NCI-H82 (cell line): ENCODE results near the gene COMMD1.
"Not testable (repeated sequence)": the region's sequence is repeated elsewhere in the genome, so short reads cannot be mapped to it uniquely, and the experiment has no call there.

ENCODE experiments used
- DNase-seq: peaks from one replicate; lab custom pipeline; 2025; lab: John Stamatoyannopoulos, UW

The COMMD1 gene

GRCh38 chr2:61924895-61925663 lies 19.6 kb downstream of the COMMD1 start:
- DNase-seq = no peak

- DNase-seq = no peak
Measured at GRCh38 chr2:61926531-61927477, 21.3 kb downstream of the COMMD1 start.

GRCh38 chr2:61928826-61929461 lies 23.5 kb downstream of the COMMD1 start:
- DNase-seq = peak; percentile 79

GRCh38 chr2:61937098-61937497 lies 31.6 kb downstream of the COMMD1 start:
- DNase-seq = no peak

- DNase-seq = no peak
Measured at GRCh38 chr2:61937886-61938285, 32.4 kb downstream of the COMMD1 start.

- no peak for DNase-seq
Measured at GRCh38 chr2:61938511-61938910, 33.0 kb downstream of the COMMD1 start.

- DNase-seq = no peak
Measured at GRCh38 chr2:61943251-61943650, 37.8 kb downstream of the COMMD1 start.

GRCh38 chr2:61946666-61947065 lies 41.2 kb downstream of the COMMD1 start:
- no peak for DNase-seq

GRCh38 chr2:61948661-61949457 lies 43.4 kb downstream of the COMMD1 start:
- no peak for DNase-seq

GRCh38 chr2:61949458-61949713 lies 43.9 kb downstream of the COMMD1 start:
- DNase-seq = no peak

GRCh38 chr2:61949714-61950560 lies 44.5 kb downstream of the COMMD1 start:
- DNase-seq = peak; percentile 68

- DNase-seq = no peak
Measured at GRCh38 chr2:61950571-61951315, 45.3 kb downstream of the COMMD1 start.

GRCh38 chr2:61951881-61952280 lies 46.4 kb downstream of the COMMD1 start:
- DNase-seq = no peak

GRCh38 chr2:61952288-61952687 lies 46.8 kb downstream of the COMMD1 start:
- DNase-seq = no peak

- DNase-seq = not testable (repeated sequence)
Measured at GRCh38 chr2:61954856-61955255, 49.4 kb downstream of the COMMD1 start.

- DNase-seq = no peak
Measured at GRCh38 chr2:61959381-61960293, 54.2 kb downstream of the COMMD1 start.

GRCh38 chr2:61961231-61961901 lies 55.9 kb downstream of the COMMD1 start:
- DNase-seq = no peak

- no peak for DNase-seq
Measured at GRCh38 chr2:61962095-61962984, 56.9 kb downstream of the COMMD1 start.
